HG02610 (cell line): ENCODE data around the gene PAQR6.
A peak's percentile ranks its signal among the peaks of the same experiment; 100 is the strongest.

Source experiments
- ATAC-seq: cut with Tn5 transposase; IDR thresholded peaks from one replicate; pipeline ENCODE4 v1.9.1; 2021; ENCODE audit warnings: mild to moderate bottlenecking, moderate library complexity; ENCODE audit not compliant: unreplicated experiment

The PAQR6 gene, protein sequence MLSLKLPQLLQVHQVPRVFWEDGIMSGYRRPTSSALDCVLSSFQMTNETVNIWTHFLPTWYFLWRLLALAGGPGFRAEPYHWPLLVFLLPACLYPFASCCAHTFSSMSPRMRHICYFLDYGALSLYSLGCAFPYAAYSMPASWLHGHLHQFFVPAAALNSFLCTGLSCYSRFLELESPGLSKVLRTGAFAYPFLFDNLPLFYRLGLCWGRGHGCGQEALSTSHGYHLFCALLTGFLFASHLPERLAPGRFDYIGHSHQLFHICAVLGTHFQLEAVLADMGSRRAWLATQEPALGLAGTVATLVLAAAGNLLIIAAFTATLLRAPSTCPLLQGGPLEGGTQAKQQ

DNA sequence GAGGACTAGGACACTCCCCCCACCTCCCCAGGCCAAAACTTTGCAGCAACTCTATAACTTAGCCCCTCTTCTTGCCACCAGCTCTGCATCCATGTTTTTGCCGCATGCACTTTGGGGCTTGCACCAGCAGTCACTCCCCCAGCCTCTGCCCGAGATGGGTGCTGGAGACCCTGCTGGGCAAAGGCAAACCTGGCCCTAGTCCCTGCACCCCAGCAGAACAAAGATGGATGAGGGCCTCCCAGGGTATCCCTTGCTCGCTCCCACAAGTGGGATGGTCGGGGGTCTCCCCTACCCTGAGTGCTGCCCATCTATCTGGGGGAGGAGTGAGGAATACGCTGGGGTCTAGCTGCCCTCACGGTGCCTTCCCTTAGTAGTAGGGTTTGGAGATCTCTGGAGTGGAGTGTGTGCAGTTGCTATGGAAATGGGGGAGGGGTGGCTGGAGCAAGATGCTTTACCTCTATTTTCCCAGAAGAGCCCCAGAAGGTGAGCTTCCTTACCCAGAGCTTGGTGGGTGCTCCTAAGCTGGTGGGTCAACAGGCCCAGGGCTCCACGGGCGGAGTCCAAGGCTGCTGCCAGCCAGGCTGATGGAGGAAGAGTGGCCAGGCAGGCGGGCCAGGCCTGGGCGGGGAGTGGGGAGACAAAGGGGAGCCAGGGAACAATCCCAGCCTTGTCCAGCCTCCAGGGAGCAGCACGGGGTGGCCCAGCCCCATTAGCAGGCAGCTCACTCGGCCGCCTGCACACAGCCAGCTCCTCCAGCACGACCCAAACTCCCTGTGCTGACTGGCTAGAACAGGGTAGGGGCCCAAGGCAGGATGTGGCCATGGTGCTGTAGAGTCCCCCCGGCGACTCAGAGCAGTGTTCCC, at the start of gene PAQR6:
Gene PAQR6, minus strand, starts transcription at position 597 of the 863 bp plus-strand sequence. CDS start 1,325 bp downstream, outside the sequence.
- ATAC-seq: no peak

DNA sequence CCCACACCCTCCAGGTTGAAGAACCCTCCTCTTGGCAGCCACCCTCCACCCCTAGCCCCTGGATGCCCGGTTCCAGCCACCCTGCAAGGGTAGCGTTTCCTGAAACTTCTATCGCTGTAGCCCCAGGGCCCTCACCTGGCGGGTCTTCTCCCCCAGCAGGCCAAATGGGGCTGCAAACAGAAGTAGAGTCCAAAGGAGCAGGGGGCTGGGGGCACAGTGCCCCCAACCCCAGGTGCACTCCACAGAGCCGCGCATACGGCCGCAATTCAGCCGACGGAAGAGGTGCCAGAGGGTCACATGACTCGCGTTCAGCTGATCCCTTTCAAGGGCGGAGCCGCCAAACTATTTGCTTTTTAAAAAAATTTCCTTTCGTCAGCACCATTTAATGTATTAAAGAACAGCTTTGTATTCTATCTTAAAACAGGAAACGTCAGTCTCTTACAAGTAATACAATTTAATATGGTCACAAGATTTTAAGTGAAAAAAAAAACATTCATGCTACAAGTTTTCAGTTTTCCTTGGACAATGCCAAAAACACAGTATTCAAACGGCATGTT, 47.6 kb upstream of the PAQR6 start, which contains the start of gene GLMP:
Gene GLMP, minus strand, starts transcription at position 289 of the 557 bp plus-strand sequence. Its CDS starts 34 bp downstream, at position 255.
- ATAC-seq: no peak

DNA sequence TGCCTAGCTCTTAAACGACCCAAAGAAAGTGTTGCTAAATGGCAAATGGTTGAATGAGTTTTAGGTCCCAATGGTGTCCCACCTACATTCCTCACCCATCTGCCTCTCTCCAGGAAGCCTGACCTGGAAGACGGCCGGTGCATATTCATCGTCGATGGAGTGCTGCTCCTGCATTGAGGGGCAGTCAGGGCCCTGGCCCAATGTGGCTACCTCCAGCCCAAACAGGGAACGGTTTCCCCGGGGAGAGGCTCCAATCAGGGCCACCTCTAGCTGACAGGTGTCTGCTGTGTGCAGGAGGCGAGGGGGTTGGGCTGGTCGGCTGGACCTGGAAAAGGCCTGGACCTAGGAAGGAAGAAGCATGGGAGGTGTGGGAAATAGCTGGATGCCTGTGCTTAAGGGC, 46.0 kb upstream of the PAQR6 start:
- ATAC-seq: no peak

DNA sequence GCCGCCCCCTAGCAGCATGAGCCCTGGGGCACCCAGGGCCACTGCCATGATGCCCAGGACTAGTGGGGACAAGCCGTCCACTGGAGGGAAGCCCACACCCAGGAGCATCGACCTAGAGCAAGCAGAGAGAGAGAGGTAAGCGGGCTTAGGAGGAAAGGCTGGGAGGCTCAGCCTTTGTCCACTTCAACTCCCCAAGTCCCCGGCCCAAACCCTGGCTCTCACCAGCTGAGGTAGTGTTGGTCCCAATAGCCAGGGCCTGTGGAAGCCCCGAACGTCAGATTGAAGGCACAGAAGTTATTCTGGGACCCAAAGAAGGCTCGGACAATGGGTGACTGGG, 45.2 kb upstream of the PAQR6 start:
- no peak for ATAC-seq

DNA sequence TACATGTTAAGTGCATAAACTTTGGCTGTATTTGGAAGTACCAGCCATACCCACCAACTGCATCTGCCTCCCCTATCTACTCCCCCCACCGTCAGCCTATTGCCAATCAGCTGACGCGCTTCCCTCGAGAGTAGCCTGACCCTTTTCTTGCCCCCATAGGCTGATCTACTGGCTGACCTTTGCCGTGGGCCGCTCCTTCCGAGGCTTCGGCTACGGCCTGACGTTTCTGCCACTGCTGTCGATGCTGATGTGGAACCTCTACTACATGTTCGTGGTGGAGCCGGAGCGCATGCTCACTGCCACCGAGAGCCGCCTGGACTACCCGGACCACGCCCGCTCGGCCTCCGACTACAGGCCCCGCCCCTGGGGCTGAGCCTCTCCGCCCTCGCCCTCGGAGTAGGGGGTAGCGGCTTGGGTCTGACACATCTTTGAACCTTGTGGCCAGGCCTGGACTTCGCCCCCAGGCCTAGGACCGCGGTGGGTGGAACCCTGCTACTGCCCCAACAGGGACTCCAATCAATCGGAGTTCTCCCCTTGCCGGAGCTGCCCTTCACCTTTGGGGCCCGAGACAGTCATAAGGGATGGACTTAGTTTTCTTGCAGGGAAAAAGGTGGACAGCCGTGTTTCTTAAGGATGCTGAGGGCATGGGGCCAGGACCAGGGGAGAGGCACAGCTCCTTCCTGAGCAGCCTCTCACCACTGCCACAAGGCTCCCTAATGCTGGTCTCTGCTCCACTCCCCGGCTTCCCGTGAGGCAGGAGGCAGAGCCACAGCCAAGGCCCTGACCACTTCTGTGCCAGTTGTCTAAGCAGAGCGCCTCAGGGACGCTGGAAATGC, 43.6 kb upstream of the PAQR6 start:
- ATAC-seq: peak; percentile 73

DNA sequence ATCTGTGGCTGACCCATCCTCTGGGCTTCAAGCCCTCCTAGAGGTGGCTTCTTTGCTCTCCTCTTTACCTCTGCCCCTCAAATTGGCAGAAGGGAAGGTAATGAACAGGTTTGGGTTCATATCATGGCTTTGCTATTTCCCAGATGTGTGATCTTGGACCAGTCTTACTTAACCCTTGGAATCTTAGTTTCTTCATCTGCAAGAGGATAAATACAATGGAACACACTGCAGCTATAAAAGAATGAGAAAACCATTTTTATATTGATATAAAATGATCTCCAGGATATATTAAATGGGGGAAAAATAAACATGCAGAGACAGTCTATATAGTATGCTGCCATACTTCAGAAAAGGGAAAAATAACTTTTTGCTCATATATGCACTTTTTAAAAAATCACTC, 42.0 kb upstream of the PAQR6 start:
- no peak for ATAC-seq

DNA sequence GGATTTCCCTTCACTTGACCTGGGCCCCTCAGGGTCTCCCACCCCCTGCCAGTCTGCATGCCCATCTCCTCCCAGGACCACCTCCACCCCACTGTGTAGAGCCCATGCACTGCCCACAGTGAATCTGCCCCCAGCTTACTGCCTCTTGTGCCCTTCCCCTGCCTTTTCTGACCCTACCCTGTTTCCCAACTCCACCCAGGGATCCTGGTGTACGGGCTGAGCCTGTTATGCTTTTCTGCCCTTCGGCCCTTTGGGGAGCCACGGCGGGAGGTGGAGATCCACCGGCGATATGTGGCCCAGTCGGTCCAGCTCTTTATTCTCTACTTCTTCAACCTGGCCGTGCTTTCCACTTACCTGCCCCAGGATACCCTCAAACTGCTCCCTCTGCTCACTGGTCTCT, 38.2 kb upstream of the PAQR6 start:
- ATAC-seq: no peak

DNA sequence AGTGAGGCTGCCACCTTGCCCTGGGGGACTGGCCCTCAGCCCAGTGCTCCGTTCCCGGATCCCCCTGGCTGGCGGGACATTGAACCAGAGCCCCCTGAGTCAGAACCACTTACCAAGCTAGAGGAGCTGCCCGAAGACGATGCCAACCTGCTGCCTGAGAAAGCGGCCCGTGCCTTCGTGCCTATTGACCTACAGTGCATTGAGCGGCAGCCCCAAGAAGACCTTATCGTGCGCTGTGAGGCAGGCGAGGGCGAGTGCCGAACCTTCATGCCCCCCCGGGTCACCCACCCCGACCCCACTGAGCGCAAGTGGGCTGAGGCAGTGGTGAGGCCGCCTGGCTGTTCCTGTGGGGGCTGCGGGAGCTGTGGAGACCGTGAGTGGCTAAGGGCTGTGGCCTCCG, 37.6 kb upstream of the PAQR6 start:
- no peak for ATAC-seq

DNA sequence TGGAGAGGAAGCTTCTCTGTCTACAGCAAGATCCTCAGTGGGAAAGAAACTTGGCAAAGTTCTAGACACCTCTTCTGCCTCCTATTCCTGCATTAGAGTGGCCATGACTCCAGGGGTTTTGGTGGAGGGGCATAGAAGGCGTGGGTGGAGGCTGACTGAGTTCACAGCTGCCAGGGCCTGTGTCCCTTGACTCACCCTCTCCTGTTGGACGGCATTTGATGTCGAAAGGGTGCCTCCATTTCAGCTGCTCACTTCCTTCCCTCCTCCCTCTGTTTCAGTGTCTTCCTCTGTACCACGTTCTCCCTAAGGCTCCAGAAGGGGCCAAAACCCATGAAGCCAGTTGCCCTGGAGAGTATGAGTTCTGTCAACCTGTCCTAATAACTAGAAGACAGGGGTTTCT, 36.9 kb upstream of the PAQR6 start:
- no peak for ATAC-seq

DNA sequence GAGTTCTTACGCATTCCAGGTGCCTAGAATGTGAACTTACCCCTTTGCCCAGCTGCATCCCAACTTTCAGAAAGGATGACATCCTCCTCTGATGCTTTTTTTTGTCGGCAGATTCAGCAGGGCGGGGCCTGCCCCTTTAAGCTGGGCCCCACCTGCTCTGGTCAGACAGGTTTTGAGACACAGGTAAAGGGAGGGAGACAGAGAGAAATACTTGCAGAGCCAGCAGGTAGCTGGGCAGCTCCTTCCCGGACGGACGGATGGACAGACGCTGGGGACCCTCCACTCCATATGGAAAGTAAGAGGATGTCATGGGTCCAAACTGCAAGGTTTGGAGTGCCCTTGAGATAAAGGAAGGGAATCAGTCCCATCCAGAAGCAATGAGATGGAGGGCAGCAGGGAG, 36.3 kb upstream of the PAQR6 start, which contains the start of gene TMEM79:
Gene TMEM79, plus strand, starts transcription at position 214 of the 400 bp plus-strand sequence. CDS start 902 bp downstream, outside the sequence.
- no peak for ATAC-seq

DNA sequence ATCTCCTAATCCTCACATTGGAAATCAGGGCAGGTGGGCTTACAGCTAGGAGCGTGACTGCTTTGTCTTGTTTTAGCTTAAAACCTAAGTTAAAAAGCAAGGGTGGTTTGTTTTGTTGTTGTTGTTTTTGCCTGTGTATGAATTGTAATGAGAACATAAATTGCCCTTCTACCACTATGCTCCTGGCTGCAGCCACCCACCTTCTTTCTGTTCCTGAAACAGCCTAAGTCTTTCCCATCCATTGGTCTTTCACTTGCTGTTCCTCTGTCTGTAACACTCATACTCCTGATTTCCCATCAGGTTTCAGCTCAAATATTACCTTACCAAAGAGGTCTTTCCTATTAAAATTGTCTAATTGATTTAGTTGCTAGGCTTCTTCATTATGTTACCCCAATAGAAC, 35.7 kb upstream of the PAQR6 start:
- no peak for ATAC-seq

DNA sequence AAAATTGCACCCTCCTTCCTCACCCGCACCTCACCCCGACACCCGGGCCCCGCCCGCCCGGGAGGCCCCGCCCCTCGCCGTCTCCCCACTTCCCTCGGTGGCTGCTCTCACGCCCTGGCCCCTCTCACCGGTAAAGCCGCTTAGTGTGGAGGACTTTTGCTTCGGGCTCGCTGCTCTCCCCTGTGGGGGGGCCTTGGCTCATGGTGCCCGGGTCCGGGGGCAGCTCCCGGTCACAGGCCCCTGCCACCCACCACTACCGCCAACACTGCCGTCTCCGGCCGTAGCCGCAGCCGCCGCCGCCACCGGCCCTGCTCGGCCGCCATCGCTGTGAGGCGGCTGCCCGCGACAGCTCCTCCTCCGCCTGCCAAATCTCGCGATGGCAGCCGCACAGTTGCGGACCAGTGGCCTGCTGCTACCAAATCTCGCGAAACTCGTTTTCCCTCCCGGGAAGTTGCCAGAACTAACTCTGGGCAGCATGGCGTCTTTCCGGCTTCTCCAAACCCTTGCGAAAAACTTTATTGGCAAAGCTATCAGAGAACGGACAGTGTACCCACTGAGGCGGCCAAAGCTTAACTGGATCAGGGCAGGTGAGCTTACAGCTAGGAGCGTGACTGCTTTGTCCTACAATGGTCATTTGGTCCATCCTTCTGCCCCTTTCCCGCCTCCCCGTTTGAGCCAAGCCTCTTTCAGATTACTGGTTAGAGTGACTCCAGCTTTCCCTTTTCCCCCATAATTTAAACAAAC, 34.8 kb upstream of the PAQR6 start, which contains the start of gene SMG5:
Gene SMG5, minus strand, starts transcription at position 347 of the 744 bp plus-strand sequence. Its CDS starts 145 bp downstream, at position 202.
- peak; percentile 74 for ATAC-seq

DNA sequence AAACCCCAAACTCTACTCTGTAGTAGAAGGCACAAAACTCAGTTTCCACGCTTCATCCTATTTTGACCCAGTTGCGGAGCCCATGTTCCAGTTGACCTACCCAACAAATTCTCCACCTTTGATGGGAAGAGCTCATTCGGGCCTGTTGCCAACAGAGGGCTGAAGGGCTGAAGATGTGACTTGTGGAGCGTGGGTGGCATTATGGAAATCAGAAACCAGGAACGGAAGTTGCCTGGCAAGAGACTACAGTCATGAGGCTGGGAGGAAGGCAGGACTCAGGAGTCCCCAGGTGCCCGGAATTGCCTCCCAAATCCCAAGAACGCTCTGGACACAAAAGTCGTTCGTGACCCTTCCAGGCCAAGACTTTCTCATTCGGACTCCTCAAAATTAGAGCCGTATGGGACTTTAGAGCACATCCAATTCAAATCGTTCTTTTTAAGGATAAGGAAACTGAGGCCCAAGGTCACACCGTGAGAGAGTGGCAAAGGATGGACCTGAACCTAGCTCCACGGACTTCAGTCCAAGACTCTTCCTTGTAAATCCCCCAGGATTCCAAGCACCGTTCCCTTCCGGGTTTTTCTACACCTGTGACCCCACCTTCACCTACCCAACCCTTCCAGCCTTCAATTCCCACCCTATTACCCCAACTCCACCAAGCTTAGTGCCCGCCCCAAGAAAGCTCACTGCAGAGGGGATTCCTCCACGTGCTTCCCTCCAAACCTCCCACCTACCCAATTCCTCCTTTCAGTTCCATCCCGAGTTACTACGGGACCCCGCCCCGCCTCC, 34.0 kb upstream of the PAQR6 start:
- ATAC-seq: no peak

DNA sequence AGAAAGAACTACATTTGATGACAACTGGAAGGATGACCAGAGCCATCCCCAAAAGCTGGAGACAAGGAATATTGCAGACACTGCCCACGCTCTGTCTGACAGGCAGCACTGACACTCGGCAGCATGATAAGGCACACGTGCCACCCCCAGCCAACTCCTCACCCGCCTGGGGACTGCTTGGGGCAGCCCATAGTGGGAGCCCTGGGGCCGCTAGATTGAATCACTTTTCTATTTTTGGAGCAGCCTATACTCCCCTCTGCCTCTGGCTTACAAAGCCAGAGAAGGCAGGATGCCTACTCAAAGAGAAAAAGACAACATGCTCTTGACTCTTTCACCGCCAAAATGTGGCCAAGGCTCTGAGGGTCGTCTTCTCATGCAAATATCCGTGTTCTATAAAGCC, 33.4 kb upstream of the PAQR6 start:
- peak; percentile 37 for ATAC-seq

DNA sequence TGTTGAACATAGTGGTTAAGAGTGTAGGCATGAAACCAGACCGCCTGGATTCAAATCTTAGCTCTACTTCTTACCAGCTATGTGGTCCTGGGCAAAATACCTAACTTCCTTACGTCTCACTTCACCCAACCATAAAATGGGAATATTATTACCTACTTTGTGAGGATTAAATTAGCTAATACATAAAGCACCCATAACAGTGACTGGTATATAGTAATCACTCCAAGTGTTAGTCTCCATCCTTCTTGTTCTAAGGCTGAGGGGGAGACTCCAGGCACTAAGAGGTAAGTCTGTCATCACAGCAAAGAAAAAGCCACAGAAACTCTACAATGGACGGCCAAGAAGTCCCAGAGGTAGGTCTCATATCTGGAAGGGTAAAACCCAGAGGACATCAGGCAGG, 32.0 kb upstream of the PAQR6 start:
- ATAC-seq: no peak

DNA sequence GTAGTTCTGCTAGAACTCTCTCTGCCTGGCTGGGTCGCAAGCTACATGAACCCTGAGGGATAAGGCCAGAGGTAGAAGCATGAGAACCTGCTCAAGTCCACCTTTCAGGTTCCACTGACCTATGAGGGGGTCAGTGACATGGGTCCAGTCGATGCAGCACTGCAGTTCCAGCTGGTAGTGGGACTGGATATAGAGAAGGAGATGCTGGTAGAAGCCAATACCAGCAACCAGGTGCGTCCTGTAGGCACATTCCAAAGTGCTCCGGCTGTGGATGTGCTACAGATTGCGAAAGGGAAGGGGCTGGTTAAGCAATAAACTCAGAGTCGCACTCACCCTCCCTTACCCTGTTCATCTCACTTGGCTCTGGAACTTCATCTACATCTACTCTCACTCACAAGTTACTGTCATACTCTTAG, 29.1 kb upstream of the PAQR6 start:
- no peak for ATAC-seq

DNA sequence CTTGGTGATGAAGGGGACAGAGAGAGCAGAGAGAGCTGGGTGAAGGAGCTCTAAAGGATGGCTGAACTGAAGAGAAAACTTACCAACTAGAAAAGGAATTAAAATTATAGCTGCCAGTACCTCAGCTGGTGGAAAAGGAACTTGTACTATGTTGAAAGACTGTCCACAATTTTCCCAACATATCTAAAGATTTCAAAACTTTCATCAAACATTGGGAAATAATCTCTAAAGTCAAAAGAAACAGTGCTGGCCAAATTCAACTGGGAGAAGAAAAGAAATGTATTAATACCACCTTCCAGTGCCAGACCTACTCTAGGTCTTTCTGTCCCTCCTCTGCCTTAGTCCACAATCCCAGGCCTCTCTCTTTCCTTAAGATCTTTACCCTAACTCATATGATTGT, 28.7 kb upstream of the PAQR6 start:
- ATAC-seq: no peak

DNA sequence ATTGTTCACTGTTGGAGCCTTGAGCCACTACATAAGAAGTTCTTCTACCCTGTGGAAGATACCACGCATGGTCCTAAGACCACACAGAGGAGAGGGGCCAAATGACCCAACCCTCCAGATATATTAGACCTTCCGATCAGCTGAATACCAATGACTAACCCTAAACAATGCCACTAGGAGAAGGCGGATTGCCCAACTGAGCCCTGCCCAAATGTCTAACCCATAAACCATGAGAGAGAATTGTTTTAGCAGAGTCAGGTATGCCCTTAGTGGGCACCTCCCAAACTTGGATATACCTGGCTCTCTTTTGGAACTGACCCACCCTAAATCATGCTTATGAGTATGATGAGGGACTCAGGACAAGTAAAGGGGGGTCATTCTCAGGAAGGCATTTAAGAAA, 22.5 kb upstream of the PAQR6 start:
- ATAC-seq: no peak

DNA sequence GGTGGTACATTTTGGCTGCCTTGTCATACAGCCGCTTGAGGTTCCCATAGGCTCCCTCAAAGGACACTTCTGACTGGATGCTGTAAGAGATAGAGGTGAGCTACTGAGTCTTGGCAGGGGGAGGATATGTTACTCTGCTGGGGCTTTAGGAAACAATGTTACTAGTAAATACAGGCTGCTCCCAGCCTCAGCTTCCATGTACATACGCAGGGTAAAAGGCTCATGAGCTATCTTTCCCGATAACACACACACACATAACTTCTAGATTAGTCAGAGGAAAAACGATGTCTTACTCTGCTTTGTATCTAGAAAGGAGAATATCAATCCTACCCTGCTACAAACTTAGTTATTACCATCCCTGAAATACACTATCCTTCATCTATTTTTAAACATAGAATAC, 20.5 kb upstream of the PAQR6 start:
- no peak for ATAC-seq
